Stimulated activated CD4-positive, alpha-beta T cell treated with anti-CD3 and anti-CD28 coated beads, Interleukin-2, amount 100 ng/mL, for 24 hours (primary cell): ENCODE measurements around the gene PPP1R3E.
A peak's percentile ranks its signal among the peaks of the same experiment; 100 is the strongest.
"Not testable (repeated sequence)": the region's sequence is repeated elsewhere in the genome, so short reads cannot be mapped to it uniquely, and the experiment has no call there.

Experiments
- DNase-seq, 2 donors: peaks; one replicate each; pipeline ENCODE4 v3.0.0-alpha.2; 2020

PPP1R3E gene, protein sequence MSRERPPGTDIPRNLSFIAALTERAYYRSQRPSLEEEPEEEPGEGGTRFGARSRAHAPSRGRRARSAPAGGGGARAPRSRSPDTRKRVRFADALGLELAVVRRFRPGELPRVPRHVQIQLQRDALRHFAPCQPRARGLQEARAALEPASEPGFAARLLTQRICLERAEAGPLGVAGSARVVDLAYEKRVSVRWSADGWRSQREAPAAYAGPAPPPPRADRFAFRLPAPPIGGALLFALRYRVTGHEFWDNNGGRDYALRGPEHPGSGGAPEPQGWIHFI

DNA sequence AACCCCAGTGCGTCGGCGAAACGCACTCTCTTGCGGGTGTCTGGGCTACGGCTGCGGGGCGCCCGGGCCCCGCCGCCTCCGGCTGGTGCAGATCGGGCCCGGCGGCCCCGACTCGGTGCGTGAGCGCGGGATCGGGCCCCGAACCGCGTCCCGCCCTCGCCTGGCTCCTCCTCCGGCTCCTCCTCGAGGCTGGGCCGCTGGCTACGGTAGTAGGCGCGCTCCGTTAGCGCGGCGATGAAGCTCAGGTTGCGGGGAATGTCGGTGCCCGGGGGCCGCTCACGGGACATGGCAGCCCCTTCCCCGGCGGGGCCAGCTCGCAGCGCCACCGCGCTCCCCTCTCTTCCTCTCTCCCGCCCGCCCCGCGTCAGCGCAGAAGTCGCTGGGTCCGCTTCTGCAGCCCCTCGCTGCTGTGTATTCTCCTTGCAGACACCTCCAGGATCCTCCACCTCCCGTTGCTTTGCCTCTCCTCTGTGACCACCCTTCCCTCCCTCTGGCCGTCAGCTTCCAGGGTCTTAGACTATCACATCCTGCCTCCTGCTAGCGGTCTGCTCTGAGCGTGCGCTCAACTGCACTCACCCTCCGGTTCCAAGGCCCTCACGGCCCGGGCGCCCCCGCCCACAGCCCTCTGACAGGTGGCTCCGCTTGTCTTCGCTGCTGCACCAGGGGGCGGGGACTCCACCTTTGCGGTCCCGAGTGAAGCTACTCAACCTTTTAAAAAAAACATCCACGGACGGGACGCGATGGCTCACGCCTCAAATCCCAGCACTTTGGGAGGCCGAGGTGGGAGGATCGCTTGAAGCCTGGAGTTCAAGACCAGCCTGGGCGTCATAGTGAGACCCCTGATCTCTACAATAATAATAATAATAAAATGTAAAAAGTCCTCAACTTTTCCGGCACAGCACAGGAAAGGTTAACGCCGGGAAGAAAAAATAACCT lies at the start of gene PPP1R3E:
TSS of gene PPP1R3E (minus strand) at position 570 of the 936 bp plus-strand sequence. CDS start at position 287, 283 bp downstream.
- peak; percentile 87 to 91 for DNase-seq

DNA sequence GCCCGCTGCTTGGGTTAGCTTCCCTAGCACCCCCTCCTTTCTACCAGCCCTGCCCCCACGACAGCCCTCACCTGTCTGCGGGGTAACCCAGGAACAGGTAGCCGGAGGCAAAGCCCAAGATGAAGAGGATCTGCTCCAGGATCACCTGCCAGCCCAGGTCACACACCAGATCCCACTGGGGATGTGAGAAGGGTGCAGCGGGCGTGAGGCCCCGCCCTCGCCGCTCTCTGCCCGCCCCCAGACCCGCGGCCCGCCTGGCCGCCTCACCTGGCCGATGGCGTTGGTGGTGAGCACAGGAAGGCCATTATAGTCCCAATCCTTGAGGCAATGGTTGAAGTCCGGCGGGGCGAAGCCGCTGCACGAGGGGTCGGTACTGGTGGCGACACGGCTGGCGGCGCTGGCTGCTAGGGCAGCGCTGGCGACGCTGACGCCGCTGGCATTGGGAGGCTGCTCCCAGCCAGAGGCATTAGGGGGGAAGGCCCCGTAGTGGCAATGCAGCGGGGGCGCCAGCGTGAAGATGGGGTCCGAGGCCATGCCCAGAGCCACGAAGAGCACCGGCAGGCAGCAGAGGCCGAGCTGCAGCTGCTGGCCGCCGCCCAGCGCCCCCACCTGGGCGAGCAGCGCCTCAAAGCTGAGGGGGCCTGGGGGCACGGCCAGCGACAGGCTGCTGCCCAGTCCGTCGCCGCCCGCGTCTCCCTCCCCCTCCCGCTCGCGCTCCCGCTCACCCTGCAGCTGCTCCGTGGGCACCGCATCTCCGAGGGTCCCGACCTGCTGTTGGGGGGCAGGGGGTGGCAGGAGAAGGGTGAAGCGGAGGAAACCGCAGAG lies 49.2 kb upstream of the PPP1R3E start:
- DNase-seq: no peak

DNA sequence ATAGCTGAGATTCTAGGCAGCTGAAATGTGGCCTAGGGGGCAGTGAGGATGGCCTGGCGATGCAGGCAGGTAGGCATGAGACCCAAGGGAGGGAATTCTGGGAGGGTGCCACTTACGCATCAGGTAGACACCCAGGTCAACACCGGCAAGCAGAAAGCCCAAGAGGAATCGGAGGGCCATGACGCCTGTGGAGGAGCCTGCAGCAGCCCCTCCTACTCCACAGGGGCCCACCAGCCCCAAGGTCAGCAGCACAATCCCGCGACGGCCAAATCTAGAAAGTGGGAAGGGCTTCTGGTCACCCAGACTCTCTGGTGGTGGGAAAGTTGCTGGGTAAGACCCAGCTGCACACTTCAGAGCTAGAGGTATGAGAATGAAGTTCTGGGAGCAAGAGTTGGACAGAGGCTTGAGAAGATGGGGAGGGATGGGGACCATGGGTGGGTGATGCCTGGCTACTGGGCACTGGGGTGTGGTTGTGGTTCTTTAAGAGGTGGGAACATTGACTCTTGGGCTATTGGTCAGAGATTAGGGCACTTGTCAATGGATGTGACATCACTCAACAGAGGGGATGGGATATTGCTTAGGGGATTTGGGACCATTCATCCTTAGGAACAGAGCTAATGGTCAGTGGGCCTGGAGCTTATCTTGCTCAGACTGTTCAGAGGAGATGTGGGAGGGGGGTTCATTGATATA lies 46.6 kb upstream of the PPP1R3E start:
- no peak for DNase-seq

DNA sequence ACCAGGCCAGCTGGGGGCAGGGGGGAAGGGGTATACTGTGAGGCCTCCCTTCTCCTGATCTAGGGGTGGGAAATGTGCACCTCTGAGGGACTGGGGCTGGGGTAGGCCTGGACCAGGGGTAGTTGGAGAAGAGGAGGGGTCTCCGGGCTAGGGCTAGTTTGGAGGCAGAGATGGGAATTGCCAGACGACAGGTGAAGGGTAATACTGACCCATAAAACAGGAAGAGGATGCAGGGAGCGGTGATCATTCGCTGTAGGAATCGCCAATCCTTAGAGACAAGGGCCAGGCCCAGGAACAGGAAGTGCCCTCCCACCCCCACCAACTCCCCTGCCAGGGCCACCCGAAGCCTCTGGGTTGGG lies 45.6 kb upstream of the PPP1R3E start:
- DNase-seq: no peak

DNA sequence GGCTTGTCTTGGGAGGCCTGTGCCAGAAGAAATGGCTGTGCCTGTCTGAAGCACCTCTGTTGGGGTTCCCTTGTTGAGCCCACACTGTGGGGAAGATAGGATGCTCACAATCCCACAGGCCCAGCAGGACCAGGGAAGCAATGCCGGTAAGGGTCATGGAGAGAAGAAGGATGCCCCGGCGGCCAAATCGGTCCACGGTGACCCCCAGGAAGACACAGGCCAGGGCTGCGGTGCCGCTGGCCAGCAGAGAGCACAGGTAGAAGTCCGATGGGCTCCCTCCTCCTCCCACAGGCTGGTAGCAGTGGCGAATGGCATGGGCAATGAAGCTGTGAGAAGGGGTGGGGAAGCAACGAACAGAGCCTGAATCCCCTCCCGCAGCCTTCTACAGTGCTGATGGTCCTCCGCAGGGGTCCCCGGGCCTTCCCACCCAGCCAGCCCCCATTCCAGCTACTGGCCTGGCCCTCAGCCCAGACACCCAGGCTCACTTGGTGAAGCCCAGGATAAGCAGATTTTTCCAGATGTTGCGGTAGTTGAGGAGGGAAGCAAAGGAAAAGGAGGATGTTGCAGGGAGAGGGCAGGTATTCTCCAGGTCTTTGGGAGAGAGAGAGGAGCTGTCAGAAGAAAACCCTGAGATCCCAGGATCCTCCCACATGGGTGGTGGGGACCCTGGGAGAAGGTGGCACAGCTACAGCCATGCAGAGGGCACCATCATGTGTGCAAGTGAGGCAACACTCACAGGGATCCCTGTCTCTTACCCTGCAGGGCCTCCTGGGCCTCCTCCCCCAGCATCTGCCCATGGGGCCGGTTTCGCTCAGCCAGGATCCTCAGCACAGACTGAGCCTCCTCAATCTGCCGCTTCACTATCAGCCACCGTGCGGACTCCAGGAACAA lies 45.0 kb upstream of the PPP1R3E start:
- DNase-seq: no peak

DNA sequence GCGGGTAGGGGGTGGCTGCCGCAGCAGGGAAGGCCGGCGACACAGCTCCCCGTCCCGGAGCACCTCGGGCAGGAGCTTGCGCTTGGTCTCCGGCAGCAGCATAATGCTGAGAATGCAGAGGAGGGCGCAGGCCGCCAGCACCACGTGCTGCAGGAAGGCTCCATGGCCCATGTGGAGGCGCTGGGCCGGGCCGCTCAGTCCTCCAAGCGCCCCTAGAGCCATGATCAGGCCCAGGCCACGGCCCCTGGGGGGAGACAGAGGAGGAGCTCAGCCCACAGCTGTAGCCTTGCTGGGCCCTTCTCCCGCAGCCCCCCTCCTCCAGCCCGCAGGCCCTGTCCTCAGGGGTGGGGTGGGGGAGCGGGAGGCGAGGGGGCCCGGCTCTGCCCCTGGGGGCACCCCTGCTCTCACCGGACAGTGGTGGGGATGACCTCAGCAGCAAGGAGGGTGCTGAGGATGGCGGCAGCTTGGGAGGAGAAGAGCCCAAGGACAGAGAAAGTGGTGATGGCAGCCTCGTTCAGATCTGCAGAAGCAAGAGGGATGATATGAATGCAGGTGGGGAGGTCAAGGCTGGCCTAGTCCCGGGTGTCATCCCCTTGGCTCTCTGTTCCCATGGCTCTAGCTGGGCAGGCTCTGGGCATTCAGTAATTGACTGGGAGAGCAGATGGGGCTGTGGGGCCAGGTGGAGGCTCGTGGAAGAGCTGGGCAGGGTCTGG lies 44.2 kb upstream of the PPP1R3E start:
- no peak for DNase-seq

DNA sequence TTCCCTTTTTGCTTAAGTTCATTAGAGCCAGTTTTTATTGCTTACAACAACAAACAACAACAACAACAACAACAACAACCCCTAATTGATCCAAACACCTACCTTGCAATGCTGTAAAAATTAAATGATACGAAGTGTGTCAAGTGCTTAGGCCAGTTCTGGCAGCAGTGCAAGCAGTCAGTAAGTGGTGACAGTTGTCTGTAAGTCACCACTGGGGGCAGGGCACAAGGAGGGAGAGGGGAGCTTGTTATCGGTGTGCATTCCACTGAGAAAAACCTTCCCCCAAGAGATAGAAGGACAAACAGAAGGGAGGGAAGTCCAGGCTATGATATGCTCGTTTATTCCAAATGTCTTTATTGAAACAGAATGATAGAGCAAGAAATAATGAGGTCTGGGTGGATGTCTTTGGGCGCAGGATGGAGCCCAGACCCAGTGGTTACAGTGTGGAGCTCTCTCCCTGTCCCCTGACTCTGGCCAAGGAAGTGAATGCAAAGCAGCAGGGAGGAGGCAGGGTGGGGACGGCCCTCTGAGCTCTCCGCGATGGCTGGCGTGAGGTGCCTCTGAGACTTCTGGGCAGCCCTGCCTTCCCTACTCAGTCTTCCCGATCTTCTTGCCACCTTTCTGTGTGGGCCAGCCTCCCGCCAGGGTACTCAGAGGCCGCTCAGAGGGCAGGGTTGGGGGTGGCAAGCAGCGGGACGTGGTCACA lies 43.5 kb upstream of the PPP1R3E start:
- DNase-seq: no peak

DNA sequence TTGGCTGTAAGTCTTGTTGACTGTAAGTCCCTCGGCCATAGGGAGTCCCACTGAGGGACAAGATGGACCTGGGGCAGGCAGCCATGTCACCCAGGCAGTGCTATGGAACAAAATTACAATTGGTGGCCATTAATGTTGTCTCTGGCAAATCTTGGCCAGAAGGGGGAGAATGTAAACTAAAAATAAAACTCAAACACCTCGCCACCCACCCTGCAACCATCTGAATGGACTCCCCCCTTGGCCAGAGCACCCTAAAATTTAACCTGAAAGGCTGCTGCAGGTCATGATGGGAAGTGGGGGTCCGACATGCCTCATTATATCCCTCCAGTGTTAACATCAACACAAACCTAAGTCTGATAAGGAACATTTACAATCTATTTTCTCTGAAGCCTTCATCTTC lies 41.8 kb upstream of the PPP1R3E start:
- DNase-seq: no peak

DNA sequence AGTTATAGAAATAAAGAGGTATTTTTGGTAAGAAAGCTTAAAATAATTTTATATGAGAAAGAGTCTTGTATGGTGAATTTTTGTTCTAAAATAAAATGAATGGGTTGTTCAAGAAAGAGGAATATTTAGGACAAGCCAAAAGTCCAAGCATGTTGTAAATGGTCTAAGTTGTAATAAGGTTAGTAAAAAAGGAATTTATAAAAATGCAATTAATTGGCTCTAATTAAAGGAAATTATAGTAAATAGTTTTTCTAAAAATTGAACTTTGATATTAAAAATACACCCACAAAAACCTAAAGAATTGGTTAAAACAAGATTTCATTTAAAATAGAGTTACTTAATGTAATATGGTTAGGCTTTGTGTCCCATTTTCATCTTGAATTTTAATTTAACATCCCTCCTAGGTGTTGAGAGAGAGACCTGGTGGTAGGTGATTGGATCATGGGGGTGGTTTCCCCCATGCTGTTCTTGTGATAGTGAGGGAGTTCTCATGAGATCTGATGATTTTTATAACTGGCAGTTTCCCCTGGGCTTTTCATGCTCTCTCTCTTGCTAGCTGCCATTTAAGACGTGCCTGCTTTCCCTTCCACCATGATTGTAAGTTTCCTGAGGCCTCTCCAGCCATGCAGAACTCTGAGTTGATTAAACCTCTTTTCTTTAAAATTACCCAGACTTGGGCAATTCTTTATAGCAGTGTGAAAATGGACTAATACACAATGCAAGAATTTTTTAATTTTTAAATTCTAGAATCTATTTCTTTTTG lies 37.0 kb upstream of the PPP1R3E start:
- DNase-seq: no peak

DNA sequence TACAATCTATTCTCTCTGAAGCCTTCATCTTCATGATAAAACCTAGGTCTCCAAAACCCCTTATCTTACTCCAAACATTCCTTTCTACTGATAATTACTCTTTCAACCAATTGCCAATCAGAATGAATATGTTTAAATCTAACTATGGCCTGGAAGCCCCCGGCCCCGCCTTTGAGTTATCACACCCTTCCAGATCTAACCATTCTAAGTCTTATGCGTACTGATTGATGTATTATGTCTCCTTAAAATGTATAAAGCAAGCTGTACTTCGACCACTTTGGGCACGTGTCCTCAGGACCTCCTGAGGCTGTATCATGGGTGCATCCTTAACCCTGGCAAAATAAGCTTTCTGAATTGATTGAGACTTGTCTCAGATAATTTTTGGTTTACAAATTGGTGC lies 33.0 kb upstream of the PPP1R3E start:
- no peak for DNase-seq

DNA sequence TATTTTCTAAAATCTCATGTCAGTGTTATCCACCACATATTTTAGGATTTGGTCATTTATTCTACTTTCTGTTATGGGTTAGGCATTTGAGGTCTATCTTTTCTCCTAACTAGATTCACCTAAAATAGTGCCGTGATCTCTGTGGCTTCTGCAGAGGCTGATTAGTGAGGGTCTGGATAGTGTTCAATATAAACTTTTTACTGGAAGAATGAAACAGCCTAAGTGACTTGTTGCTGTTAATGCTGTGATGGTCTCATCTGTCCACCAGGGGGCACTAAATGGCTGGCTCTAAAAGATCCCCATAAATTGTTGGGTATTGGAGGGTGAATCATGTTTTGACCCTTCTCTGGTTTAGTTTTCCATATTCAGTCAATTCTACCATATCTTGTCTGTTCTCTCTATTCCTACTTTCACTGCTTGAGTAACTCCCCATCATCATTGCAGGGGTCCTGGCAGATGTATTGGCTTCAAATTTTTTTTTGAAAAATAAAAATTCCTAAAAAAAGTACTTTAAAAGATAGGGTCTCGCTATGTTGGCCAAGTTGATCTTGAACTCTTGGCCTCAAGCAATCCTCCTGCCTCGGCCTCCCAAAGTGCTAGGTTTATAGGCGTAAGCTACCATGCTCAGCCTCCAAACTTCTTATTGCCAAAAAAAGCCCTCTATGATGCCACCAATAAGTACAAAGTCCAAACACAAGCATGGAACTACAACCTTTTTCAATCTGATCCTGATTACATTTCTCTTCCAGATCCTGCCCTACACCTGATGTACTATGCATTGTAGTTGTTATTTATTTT lies 25.5 kb upstream of the PPP1R3E start:
- peak; percentile 64 to 72 for DNase-seq

DNA sequence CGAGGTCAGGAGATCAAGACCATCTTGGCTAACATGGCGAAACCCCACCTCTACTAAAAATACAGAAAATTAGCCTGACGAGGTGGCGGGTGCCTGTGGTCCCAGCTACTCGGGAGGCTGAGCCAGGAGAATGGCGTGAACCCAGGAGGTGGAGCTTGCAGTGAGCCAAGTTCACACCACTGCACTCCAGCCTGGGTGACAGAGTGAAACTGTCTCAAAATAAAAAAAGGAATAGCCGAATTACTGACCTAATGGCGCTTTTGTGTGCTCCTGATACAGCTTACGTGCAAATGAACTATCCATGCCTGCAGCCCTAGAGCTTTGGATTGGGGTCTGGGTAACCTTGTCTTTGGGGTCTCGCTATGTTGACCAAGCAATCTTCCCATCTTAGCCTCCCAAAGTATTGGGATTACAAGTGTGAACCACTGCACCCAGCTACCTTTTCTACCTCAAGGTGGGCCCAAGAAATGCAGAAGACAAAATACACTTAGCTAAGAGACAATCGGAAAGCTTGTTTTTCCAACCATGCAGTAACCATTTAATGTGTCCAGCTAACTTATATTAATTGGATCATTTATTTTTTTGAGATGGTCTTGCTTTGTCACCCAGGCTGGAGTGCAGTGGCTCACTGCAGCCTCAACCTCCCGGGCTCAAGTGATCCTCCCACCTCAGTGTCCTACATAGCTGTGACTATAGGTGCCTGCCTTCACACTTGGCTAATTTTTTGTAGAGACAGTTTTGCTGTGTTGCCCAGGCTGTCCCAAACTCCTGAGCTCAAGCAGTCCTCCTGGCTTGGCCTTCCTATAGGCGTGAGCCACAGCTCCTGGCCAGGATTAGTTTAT lies 24.1 kb upstream of the PPP1R3E start:
- DNase-seq: no peak

DNA sequence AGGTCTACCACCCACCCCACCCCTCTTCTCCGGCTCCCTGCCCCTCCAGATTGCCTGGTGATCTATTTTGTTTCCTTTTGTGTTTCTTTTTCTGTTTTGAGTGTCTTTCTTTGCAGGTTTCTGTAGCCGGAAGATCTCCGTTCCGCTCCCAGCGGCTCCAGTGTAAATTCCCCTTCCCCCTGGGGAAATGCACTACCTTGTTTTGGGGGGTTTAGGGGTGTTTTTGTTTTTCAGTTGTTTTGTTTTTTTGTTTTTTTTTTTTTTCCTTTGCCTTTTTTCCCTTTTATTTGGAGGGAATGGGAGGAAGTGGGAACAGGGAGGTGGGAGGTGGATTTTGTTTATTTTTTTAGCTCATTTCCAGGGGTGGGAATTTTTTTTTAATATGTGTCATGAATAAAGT lies 23.1 kb upstream of the PPP1R3E start:
- not testable (repeated sequence) for DNase-seq

DNA sequence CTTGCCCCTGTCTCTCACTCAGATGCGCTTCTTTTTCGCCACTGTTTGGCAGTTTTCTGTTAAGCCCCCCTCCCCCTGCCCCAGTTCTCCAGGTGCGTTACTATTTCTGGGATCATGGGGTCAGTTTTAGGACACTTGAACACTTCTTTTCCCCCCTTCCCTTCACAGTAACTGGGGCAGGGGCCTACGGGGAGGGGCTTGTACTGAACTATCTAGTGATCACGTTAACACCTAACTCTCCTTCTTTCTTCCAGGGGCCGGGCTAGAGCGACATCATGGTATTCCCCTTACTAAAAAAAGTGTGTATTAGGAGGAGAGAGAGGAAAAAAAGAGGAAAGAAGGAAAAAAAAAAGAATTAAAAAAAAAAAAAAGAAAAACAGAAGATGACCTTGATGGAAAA lies 22.3 kb upstream of the PPP1R3E start:
- DNase-seq: no peak

DNA sequence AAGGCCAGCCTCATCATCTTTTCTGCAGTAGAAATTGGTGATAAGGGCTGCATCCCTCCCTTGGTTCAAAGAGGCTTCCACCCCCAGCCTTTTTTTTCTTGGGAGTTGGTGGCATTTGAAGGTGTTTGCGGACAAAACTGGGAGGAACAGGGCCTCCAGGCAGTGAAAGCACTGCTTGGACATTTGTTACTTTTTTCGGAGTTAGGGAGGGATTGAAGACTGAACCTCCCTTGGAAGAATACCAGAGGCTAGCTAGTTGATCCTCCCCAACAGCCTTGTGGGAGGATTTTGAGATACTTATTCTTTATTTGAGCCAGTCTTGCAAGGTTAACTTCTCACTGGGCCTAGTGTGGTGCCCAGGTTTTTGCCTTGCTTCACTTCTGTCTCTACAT lies 21.8 kb upstream of the PPP1R3E start:
- DNase-seq: no peak

DNA sequence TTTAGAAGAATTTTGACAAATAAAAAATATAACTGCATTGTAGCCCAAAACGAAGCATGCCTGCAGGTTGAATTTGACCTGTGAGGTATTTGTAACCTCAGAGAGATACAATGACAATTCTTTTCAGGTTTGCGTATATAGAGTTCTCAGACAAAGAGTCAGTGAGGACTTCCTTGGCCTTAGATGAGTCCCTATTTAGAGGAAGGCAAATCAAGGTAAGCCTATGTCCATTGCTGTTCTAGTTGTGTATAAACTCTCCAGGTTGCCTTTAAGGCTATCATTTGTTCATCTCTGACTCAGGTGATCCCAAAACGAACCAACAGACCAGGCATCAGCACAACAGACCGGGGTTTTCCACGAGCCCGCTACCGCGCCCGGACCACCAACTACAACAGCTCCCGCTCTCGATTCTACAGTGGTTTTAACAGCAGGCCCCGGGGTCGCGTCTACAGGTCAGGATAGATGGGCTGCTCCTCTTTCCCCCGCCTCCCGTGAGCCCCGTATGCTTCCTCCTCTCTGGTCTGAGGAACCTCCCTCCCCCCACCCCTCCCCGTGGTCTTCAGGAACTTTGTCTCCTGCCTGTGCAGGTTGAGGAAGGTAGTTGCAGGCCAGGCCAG lies 21.3 kb upstream of the PPP1R3E start:
- DNase-seq: no peak
